RWPE2 (cell line): Measurements from ENCODE around the gene ANKS3.
A peak's percentile ranks its signal among the peaks of the same experiment; 100 is the strongest.

Experiments used
- ATAC-seq: fragments of 200-7000 bp; cut with Tn5 transposase; 3 replicates; pipeline ENCODE4 v1.9.1; 2021; ENCODE audit warnings: low read depth
- DNase-seq: peaks from one replicate; pipeline ENCODE4 v3.0.0-alpha.2; 2020; ENCODE audit warnings: low spot score
- H3K27ac ChIP-seq: fragments of 450-650 bp; 2 replicates; pipeline ENCODE4 v1.5.1; 2017; ENCODE audit warnings: mild to moderate bottlenecking; ENCODE audit not compliant: poor library complexity, severe bottlenecking
- H3K27me3 ChIP-seq: fragments of 250-450 bp; sonication (Bioruptor Pico); 2 replicates; pipeline ENCODE4 v1.5.1; 2021; ENCODE audit warnings: mild to moderate bottlenecking, moderate library complexity; ENCODE audit not compliant: insufficient read depth, poor library complexity, severe bottlenecking
- H3K36me3 ChIP-seq: fragments of 250-450 bp; sonication (Bioruptor Pico); 2 replicates; pipeline ENCODE4 v1.5.1; 2020; ENCODE audit warnings: low read depth, mild to moderate bottlenecking, moderate library complexity
- H3K4me1 ChIP-seq: fragments of 250-450 bp; sonication (Bioruptor Pico); 2 replicates; pipeline ENCODE4 v1.5.1; 2021; ENCODE audit warnings: mild to moderate bottlenecking, moderate library complexity; ENCODE audit not compliant: insufficient read depth, poor library complexity, severe bottlenecking
- H3K4me3 ChIP-seq: fragments of 250-450 bp; sonication (Bioruptor Pico); 2 replicates; pipeline ENCODE4 v1.5.1; 2021; ENCODE audit warnings: mild to moderate bottlenecking, moderate library complexity; ENCODE audit not compliant: severe bottlenecking
- H3K9me3 ChIP-seq: fragments of 250-450 bp; sonication (Bioruptor Pico); 2 replicates; pipeline ENCODE4 v1.5.1; 2021; ENCODE audit warnings: mild to moderate bottlenecking, moderate library complexity; ENCODE audit not compliant: severe bottlenecking
- TF ChIP-seq, protein P1 (sequence below): fragments of 450-650 bp; IDR thresholded peaks from one replicate; pipeline ENCODE4 v1.5.1; 2017; ENCODE audit warnings: mild to moderate bottlenecking, moderate library complexity; ENCODE audit not compliant: poor library complexity, severe bottlenecking

The ANKS3 gene

DNA sequence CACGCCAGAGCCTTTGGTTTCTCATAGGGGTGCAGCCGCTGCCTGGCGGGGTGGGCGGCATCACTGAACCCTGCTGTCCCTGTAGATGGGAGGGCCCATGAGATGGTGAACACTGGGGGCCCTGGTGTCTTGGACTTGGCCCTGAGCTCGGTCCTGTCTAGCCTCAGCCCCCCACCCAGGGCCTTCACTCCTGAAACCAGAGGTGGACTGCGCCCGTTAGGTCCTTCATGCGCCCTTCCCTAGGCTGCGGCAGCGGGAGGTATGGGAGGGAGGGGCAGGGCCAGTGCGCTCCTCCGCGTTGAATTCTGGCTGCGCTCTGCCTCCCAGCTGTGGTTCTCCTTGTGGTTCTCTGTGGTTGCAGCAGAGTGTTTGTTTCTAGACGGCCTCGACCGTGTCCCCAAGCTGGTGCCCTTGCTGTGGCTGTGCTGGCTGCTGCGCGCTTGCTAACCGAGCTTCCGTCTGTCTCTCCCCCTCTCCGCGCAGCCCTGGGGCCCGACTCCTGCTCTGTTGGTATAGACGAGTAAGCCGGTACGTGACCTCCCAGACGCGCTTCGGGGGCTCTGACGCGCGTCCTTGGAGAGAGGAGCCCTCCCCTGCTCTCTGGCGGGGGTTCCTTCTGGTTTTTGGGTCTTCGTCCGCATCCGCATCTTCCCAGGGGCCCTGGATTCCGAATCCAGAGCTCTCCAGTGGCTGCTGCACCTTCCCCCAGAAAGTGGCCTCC is 48.1 kb downstream of the ANKS3 start:
- DNase-seq, result no peak
- TF ChIP-seq, protein P1, sequence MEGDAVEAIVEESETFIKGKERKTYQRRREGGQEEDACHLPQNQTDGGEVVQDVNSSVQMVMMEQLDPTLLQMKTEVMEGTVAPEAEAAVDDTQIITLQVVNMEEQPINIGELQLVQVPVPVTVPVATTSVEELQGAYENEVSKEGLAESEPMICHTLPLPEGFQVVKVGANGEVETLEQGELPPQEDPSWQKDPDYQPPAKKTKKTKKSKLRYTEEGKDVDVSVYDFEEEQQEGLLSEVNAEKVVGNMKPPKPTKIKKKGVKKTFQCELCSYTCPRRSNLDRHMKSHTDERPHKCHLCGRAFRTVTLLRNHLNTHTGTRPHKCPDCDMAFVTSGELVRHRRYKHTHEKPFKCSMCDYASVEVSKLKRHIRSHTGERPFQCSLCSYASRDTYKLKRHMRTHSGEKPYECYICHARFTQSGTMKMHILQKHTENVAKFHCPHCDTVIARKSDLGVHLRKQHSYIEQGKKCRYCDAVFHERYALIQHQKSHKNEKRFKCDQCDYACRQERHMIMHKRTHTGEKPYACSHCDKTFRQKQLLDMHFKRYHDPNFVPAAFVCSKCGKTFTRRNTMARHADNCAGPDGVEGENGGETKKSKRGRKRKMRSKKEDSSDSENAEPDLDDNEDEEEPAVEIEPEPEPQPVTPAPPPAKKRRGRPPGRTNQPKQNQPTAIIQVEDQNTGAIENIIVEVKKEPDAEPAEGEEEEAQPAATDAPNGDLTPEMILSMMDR, result no peak
- ATAC-seq, result no peak
- no peaks in the 10 kb centered on the region for H3K27me3 ChIP-seq
- no peaks in the 10 kb centered on the region for H3K9me3 ChIP-seq
- H3K4me1 ChIP-seq, result peaks cover 13% of the 10 kb centered on the region
- no peak overlapping the region for H3K27ac ChIP-seq
- no peak overlapping the region for H3K4me3 ChIP-seq
- peaks cover 48% of the 10 kb centered on the region for H3K36me3 ChIP-seq

DNA sequence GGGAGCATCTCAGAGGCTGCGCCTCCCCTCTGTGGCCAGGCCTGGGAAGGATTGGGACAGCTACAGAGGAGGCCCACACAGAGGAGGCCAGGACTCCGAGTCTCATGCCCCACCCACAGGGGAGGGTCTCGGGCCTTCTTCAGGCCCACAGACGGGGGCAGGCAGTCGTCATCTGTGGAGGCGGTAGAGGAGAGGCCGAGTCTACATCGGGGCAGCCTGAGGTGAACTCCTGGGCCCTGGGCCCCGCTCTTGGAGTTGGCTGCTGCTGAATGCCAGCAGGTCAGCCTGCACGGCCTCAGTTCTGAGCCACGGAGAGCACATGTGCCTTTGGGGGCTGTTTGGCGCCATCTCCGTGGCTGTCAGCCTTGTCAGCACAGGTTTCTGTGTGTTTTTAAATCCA is 48.8 kb downstream of the ANKS3 start:
- peaks cover 48% of the 10 kb centered on the region for H3K36me3 ChIP-seq

DNA sequence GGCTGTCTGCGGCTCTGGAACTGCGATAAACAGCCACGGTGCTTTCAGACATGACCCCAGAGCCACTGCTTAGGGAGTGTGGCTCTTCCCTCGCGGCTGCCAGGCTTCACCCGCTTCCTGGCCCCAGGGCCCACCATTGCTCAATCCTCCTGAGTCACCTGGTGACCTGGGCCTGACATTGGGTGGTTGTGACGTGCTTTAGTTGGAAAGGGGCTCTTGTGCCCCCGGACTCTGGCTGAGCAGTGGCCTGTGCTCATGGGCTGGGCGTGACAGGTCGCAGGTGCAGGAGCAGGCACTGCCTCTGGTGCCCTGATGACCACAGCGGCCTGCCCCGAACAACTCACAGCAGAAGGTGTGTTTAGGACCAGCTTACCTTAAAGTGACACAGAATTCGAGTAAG is 49.3 kb downstream of the ANKS3 start:
- Histone ChIP-seq H3K4me3 (no peak overlapping the region), H3K27ac (peak overlapping the region; percentile 2), H3K27me3 (no peaks in the 10 kb centered on the region), H3K9me3 (no peaks in the 10 kb centered on the region), H3K4me1 (peaks cover 21% of the 10 kb centered on the region), H3K36me3 (peaks cover 48% of the 10 kb centered on the region)
- no peak for DNase-seq
- ATAC-seq, result no peak
- TF ChIP-seq, protein P1, result no peak

More for the DNA sequence above, 48.8 kb downstream of the ANKS3 start:
- Histone ChIP-seq H3K4me1 (peaks cover 20% of the 10 kb centered on the region), H3K9me3 (no peaks in the 10 kb centered on the region), H3K27me3 (no peaks in the 10 kb centered on the region), H3K27ac (no peak overlapping the region), H3K4me3 (no peak overlapping the region)
- TF ChIP-seq, protein P1, result no peak
- no peak for ATAC-seq
- DNase-seq, result peak; percentile 63

DNA sequence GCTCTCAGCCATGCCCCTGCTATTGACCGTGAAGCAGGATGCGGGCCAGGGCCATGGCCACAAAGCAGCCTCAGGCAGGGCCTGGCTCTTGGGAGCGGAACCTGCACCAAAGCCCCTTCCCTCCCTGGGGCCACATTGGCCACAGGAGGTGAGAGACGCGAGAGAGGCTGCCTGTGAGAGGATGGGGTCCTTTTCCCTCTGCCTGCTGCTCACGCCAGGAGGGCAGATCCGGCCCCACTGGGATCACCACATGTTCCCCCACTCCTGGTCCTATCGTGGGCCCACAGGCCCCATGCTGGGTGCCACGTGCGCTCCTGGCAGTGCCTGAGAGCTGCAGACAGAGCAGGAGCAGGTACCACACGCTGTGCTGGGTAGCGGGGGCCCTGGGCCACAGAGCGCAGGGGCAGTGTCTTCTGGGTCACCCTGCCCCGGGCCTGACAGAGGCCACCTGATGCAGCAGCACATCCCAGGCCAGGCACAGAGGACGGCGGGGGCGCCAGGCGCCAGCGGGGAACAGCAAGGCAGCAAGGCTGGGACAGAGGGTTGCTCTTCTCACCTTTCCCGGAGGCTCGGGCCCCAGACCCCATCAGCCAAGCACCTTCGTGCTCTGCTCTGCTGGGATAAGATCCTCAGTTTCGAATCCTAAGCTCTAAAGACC is 49.9 kb downstream of the ANKS3 start:
- Histone ChIP-seq H3K27ac (peak overlapping the region; percentile 2), H3K9me3 (no peaks in the 10 kb centered on the region), H3K4me3 (no peak overlapping the region), H3K36me3 (peaks cover 48% of the 10 kb centered on the region), H3K27me3 (no peaks in the 10 kb centered on the region), H3K4me1 (peaks cover 27% of the 10 kb centered on the region)
- DNase-seq (no peak), ATAC-seq (no peak)
- TF ChIP-seq, protein P1, result no peak
